GM06990 (cell line): ENCODE data around the gene RBKS.

Source experiments
- DNase-seq: peaks from one replicate; pipeline ENCODE4 v3.0.0-alpha.2; 2011; ENCODE audit not compliant: insufficient read length; ENCODE audit errors: extremely low read depth
- H3K27me3 ChIP-seq: replicated peaks from 2 replicates; pipeline ENCODE4 v1.6.0; 2011; ENCODE audit warnings: low read length; ENCODE audit not compliant: control insufficient read depth, insufficient read depth
- H3K36me3 ChIP-seq: 2 replicates; pipeline ENCODE4 v1.5.1; 2011; ENCODE audit warnings: low read length; ENCODE audit not compliant: control insufficient read depth, insufficient read depth
- H3K4me3 ChIP-seq: replicated peaks from 2 replicates; pipeline ENCODE4 v1.5.1; 2011; ENCODE audit warnings: low read depth, mild to moderate bottlenecking, control low read depth, low read length
- TF ChIP-seq, protein P1 (sequence below): IDR thresholded peaks from 2 replicates; pipeline ENCODE4 v1.5.1; 2011; ENCODE audit warnings: low read length, control low read depth, mild to moderate bottlenecking, inconsistent platforms; ENCODE audit not compliant: insufficient read depth, poor library complexity, severe bottlenecking

Gene RBKS

GRCh38 chr2:27742571-27742970, 147.6 kb downstream of the RBKS start:
- DNase-seq = no peak

GRCh38 chr2:27741673-27742072, 148.5 kb downstream of the RBKS start:
- TF ChIP-seq, protein P1, sequence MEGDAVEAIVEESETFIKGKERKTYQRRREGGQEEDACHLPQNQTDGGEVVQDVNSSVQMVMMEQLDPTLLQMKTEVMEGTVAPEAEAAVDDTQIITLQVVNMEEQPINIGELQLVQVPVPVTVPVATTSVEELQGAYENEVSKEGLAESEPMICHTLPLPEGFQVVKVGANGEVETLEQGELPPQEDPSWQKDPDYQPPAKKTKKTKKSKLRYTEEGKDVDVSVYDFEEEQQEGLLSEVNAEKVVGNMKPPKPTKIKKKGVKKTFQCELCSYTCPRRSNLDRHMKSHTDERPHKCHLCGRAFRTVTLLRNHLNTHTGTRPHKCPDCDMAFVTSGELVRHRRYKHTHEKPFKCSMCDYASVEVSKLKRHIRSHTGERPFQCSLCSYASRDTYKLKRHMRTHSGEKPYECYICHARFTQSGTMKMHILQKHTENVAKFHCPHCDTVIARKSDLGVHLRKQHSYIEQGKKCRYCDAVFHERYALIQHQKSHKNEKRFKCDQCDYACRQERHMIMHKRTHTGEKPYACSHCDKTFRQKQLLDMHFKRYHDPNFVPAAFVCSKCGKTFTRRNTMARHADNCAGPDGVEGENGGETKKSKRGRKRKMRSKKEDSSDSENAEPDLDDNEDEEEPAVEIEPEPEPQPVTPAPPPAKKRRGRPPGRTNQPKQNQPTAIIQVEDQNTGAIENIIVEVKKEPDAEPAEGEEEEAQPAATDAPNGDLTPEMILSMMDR = no peak
- Histone ChIP-seq H3K36me3 (no peaks in the 10 kb centered on the region), H3K4me3 (no peak overlapping the region), H3K27me3 (no peaks in the 10 kb centered on the region; the same call in 1 of the 2 replicates)
- DNase-seq = no peak

More at GRCh38 chr2:27742571-27742970, 147.6 kb downstream of the RBKS start:
- H3K4me3 ChIP-seq = no peak overlapping the region
- no peaks in the 10 kb centered on the region for H3K36me3 ChIP-seq
- no peaks in the 10 kb centered on the region for H3K27me3 ChIP-seq
- TF ChIP-seq, protein P1 = no peak

DNA sequence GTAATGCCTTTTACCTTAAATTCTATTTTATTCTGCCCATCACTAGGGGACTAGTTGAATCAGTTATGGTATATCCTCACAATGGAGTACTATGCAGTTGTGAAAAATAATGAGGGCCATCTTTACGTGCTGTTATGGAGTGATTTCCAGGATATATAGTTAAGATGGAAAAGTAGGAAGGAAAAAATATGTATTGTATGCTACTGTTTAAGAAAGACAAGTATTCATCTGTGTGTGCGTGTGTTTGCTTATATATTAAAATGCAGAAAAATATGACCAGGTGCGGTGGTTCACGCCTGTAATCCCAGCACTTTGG, 151.2 kb downstream of the RBKS start:
- TF ChIP-seq, protein P1 = no peak
- no peak overlapping the region for H3K4me3 ChIP-seq
- DNase-seq = no peak
- H3K27me3 ChIP-seq = peaks cover 2% of the 10 kb centered on the region
- H3K36me3 ChIP-seq = no peaks in the 10 kb centered on the region

GRCh38 chr2:27738349-27739057, 151.7 kb downstream of the RBKS start:
- TF ChIP-seq, protein P1 = no peak
- Histone ChIP-seq H3K27me3 (peaks cover 2% of the 10 kb centered on the region), H3K4me3 (no peak overlapping the region), H3K36me3 (no peaks in the 10 kb centered on the region)
- no peak for DNase-seq

GRCh38 chr2:27737676-27738348, 152.4 kb downstream of the RBKS start:
- TF ChIP-seq, protein P1 = no peak
- Histone ChIP-seq H3K27me3 (peaks cover 2% of the 10 kb centered on the region), H3K36me3 (no peaks in the 10 kb centered on the region), H3K4me3 (no peak overlapping the region)
- DNase-seq = no peak
